SK-N-SH treated with all-trans-retinoic acid at 6 μM for 48 hours (cell line): ENCODE data around the gene DHX40.
A peak's percentile ranks its signal among the peaks of the same experiment; 100 is the strongest.

Experiments used
- ATAC-seq: fragments of 200-7000 bp; cut with Tn5 transposase; 3 replicates; pipeline ENCODE4 v1.9.1; 2020; ENCODE audit warnings: mild to moderate bottlenecking, moderate library complexity
- BACH2 ChIP-seq: fragments of 250-450 bp; sonication (Bioruptor Pico); IDR thresholded peaks from 2 replicates; pipeline ENCODE4 v1.9.0; 2021; ENCODE audit warnings: mild to moderate bottlenecking, borderline replicate concordance
- CSDC2 ChIP-seq: fragments of 250-450 bp; sonication (Bioruptor Pico); IDR thresholded peaks from 2 replicates; pipeline ENCODE4 v1.5.0; 2020; ENCODE audit warnings: mild to moderate bottlenecking, moderate library complexity
- ESRRG ChIP-seq: fragments of 250-450 bp; sonication (Bioruptor Pico); IDR thresholded peaks from 2 replicates; pipeline ENCODE4 v1.6.1; 2021; ENCODE audit warnings: mild to moderate bottlenecking
- GLIS3 ChIP-seq: fragments of 250-450 bp; sonication (Bioruptor Pico); IDR thresholded peaks from 2 replicates; pipeline ENCODE4 v1.5.0; 2020; ENCODE audit warnings: mild to moderate bottlenecking, moderate library complexity
- OSR1 ChIP-seq: fragments of 250-450 bp; sonication (Bioruptor Pico); IDR thresholded peaks from 2 replicates; pipeline ENCODE4 v1.8.0; 2022; ENCODE audit warnings: moderate library complexity, mild to moderate bottlenecking, inconsistent platforms
- PATZ1 ChIP-seq: fragments of 250-450 bp; sonication (Bioruptor Pico); IDR thresholded peaks from 2 replicates; pipeline ENCODE4 v1.8.0; 2020; ENCODE audit warnings: mild to moderate bottlenecking, moderate library complexity, borderline replicate concordance
- POU6F1 ChIP-seq: fragments of 250-450 bp; sonication (Bioruptor Pico); IDR thresholded peaks from 2 replicates; pipeline ENCODE4 v1.8.0; 2021; ENCODE audit warnings: low read depth, mild to moderate bottlenecking, moderate library complexity, borderline replicate concordance
- RARB ChIP-seq: fragments of 250-450 bp; sonication (Bioruptor Pico); IDR thresholded peaks from 2 replicates; pipeline ENCODE4 v1.8.0; 2021; ENCODE audit warnings: mild to moderate bottlenecking, moderate library complexity
- TCF4 ChIP-seq: fragments of 250-450 bp; sonication (Bioruptor Pico); IDR thresholded peaks from 2 replicates; pipeline ENCODE4 v1.8.0; 2021; ENCODE audit warnings: mild to moderate bottlenecking, moderate library complexity, borderline replicate concordance
- TOX ChIP-seq: fragments of 250-450 bp; sonication (Bioruptor Pico); IDR thresholded peaks from 2 replicates; pipeline ENCODE4 v1.8.0; 2021; ENCODE audit warnings: mild to moderate bottlenecking, moderate library complexity, borderline replicate concordance
- ZC3H10 ChIP-seq: fragments of 250-450 bp; sonication (Bioruptor Pico); IDR thresholded peaks from 2 replicates; pipeline ENCODE4 v1.5.1; 2021; ENCODE audit warnings: mild to moderate bottlenecking, moderate library complexity
- ZFP3 ChIP-seq: fragments of 250-450 bp; sonication (Bioruptor Pico); IDR thresholded peaks from 2 replicates; pipeline ENCODE4 v1.5.0; 2020; ENCODE audit warnings: mild to moderate bottlenecking, moderate library complexity
- ZFP30 ChIP-seq: fragments of 450-650 bp; formaldehyde crosslinking; IDR thresholded peaks from 2 replicates; pipeline ENCODE4 v1.5.0; 2022; ENCODE audit warnings: mild to moderate bottlenecking, moderate library complexity
- ZNF565 ChIP-seq: fragments of 450-650 bp; formaldehyde crosslinking; conservative IDR thresholded peaks from 2 replicates; pipeline ENCODE4 v1.5.0; 2020; ENCODE audit warnings: low read depth, mild to moderate bottlenecking, moderate library complexity
- ZNF70 ChIP-seq: fragments of 450-650 bp; formaldehyde crosslinking; IDR thresholded peaks from 2 replicates; pipeline ENCODE4 v1.5.0; 2020; ENCODE audit warnings: mild to moderate bottlenecking, moderate library complexity
- ZNF8 ChIP-seq: fragments of 450-650 bp; formaldehyde crosslinking; IDR thresholded peaks from 2 replicates; pipeline ENCODE4 v1.5.0; 2020; ENCODE audit warnings: mild to moderate bottlenecking, moderate library complexity
- TF ChIP-seq, protein P1 (sequence below): fragments of 250-450 bp; sonication (Bioruptor Pico); IDR thresholded peaks from 2 replicates; pipeline ENCODE4 v1.5.1; 2020; ENCODE audit warnings: low read depth, mild to moderate bottlenecking, moderate library complexity
- TF ChIP-seq, protein P2 (sequence below): fragments of 250-450 bp; sonication (Bioruptor Pico); IDR thresholded peaks from 2 replicates; pipeline ENCODE4 v1.5.0; 2020; ENCODE audit warnings: mild to moderate bottlenecking, moderate library complexity

Gene DHX40

GRCh38 chr17:59617156-59617732 lies 51.8 kb downstream of the DHX40 start (continued):
- TF ChIP-seq, protein P1, sequence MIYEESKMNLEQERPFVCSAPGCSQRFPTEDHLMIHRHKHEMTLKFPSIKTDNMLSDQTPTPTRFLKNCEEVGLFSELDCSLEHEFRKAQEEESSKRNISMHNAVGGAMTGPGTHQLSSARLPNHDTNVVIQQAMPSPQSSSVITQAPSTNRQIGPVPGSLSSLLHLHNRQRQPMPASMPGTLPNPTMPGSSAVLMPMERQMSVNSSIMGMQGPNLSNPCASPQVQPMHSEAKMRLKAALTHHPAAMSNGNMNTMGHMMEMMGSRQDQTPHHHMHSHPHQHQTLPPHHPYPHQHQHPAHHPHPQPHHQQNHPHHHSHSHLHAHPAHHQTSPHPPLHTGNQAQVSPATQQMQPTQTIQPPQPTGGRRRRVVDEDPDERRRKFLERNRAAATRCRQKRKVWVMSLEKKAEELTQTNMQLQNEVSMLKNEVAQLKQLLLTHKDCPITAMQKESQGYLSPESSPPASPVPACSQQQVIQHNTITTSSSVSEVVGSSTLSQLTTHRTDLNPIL (CRISPR knock-in tag) = no peak
- no peak for TF ChIP-seq ZC3H10 (CRISPR knock-in tag)

DNA sequence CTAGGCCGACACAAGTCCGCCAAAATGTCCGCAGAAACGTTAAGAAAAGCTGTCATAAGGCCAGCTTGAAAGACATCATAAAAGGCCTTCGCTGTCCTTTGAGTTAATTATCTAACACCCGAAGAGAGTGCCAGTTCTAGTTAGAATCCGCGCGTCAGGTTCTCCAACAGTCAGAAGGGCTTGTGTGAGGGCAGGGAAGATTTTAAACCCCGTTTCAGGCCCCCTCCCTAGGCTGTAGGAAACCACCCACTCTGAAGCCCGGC lies 53.6 kb downstream of the DHX40 start:
- ATAC-seq = peak; percentile 9; the same call in 2 of the 3 replicates
- TF ChIP-seq ZC3H10 (CRISPR knock-in tag) = no peak
- no peak for TF ChIP-seq ESRRG
- TF ChIP-seq ZFP30 (CRISPR knock-in tag) = no peak
- TF ChIP-seq, protein P1 (CRISPR knock-in tag) = 0 out of 2 replicates have a peak, but pooled peaks have one; percentile 43
- TF ChIP-seq POU6F1 (CRISPR knock-in tag) = no peak
- TF ChIP-seq TOX = no peak; the same call in 1 of the 2 replicates
- TF ChIP-seq RARB (CRISPR knock-in tag) = no peak
- no peak for TF ChIP-seq TCF4 (CRISPR knock-in tag)
- no peak for TF ChIP-seq BACH2 (CRISPR knock-in tag)
- TF ChIP-seq ZNF565 (CRISPR knock-in tag) = no peak
- TF ChIP-seq PATZ1 = 0 out of 2 replicates have a peak, but pooled peaks have one; percentile 91
- TF ChIP-seq, protein P2, sequence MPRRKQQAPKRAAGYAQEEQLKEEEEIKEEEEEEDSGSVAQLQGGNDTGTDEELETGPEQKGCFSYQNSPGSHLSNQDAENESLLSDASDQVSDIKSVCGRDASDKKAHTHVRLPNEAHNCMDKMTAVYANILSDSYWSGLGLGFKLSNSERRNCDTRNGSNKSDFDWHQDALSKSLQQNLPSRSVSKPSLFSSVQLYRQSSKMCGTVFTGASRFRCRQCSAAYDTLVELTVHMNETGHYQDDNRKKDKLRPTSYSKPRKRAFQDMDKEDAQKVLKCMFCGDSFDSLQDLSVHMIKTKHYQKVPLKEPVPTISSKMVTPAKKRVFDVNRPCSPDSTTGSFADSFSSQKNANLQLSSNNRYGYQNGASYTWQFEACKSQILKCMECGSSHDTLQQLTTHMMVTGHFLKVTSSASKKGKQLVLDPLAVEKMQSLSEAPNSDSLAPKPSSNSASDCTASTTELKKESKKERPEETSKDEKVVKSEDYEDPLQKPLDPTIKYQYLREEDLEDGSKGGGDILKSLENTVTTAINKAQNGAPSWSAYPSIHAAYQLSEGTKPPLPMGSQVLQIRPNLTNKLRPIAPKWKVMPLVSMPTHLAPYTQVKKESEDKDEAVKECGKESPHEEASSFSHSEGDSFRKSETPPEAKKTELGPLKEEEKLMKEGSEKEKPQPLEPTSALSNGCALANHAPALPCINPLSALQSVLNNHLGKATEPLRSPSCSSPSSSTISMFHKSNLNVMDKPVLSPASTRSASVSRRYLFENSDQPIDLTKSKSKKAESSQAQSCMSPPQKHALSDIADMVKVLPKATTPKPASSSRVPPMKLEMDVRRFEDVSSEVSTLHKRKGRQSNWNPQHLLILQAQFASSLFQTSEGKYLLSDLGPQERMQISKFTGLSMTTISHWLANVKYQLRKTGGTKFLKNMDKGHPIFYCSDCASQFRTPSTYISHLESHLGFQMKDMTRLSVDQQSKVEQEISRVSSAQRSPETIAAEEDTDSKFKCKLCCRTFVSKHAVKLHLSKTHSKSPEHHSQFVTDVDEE (CRISPR knock-in tag) = no peak
- TF ChIP-seq OSR1 (CRISPR knock-in tag) = no peak
- no peak for TF ChIP-seq ZNF70 (CRISPR knock-in tag)

DNA sequence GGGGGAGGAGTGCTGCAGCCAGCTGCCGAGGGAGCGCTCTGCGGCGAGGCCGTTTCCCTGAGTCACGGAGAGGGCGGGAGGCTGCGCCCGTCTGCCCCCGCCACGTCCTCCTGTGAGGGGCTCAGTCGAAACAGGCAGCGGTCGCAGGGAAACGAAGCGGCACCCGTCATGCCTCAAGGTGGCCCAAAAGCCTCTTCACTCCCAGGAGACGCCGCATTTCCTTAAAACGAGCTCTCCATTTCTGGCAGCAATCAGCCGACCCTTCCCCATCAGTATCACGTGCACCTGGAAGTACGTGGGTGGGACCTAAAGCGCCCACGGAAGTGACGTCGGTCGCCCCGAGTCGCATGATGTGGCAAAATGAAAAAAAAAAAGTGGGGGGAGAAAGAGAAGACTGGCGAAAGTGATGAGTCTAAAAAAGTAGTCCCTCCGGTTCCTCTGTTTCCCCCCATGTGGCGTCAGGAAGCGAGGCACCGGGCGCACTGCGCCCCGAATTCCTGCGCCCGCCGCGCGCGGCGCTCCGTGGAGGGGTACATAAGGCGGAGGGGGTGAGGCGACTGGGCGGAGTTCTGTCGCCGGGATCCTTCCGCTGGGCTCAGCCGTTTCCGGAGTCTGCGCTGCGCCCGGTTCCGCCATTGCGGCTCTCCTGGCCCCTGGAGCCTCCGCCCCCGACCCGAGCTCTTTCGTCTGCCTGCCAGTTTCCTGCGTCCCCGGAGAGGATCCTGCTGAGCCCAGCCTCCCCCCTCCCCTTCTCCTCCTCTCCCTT lies 54.1 kb downstream of the DHX40 start, which contains the start of gene CLTC:
CLTC (plus strand) TSS at position 598 of the 766 bp plus-strand sequence. CDS start 237 bp downstream, outside the sequence.
- peak; percentile 92 for ATAC-seq
- TF ChIP-seq ZFP30 (CRISPR knock-in tag) = peak; percentile 74; the same call in 1 of the 2 replicates
- TF ChIP-seq POU6F1 (CRISPR knock-in tag) = peak; percentile 99
- no peak; the same call in 1 of the 2 replicates for TF ChIP-seq GLIS3
- TF ChIP-seq CSDC2 (CRISPR knock-in tag) = peak; percentile 41; the same call in 1 of the 2 replicates
- peak; percentile 60 for TF ChIP-seq PATZ1
- no peak for TF ChIP-seq ESRRG
- peak; percentile 54; the same call in 1 of the 2 replicates for TF ChIP-seq ZNF8 (CRISPR knock-in tag)
- TF ChIP-seq, protein P2 (CRISPR knock-in tag) = peak; percentile 61; the same call in 1 of the 2 replicates
- TF ChIP-seq ZFP3 (CRISPR knock-in tag) = peak; percentile 61; the same call in 1 of the 2 replicates
